SK-N-MC (cell line): ENCODE data around the gene ARV1.
"Not testable (repeated sequence)": the region's sequence is repeated elsewhere in the genome, so short reads cannot be mapped to it uniquely, and the experiment has no call there.

Source experiments
- DNase-seq: peaks from one replicate; pipeline ENCODE4 v3.0.0-alpha.2; 2011; ENCODE audit warnings: low read depth, low spot score
- H3K27ac ChIP-seq: fragments of 200-600 bp; sonication (generic); 2 replicates; pipeline ENCODE4 v1.5.1; 2016; ENCODE audit warnings: mixed run types
- H3K36me3 ChIP-seq: fragments of 200-600 bp; sonication (generic); 2 replicates; pipeline ENCODE4 v1.6.1; 2017; ENCODE audit warnings: antibody characterized with exemption, low read length, mixed read lengths; ENCODE audit not compliant: insufficient read depth
- H3K4me3 ChIP-seq: fragments of 200-600 bp; sonication (generic); 2 replicates; pipeline ENCODE4 v1.5.1; 2016
- H3K9ac ChIP-seq: fragments of 200-600 bp; sonication (generic); 2 replicates; pipeline ENCODE4 v1.8.0; 2017; ENCODE audit warnings: mixed run types, mixed read lengths; ENCODE audit not compliant: insufficient read length
- H3K9me3 ChIP-seq: fragments of 200-600 bp; sonication (generic); 2 replicates; pipeline ENCODE4 v1.6.1; 2017; ENCODE audit warnings: low read depth, mild to moderate bottlenecking, antibody characterized with exemption, low read length, moderate library complexity, mixed read lengths
- EZH2 ChIP-seq: fragments of 200-600 bp; sonication (generic); IDR thresholded peaks from one replicate; pipeline ENCODE4 v1.6.1; 2017; ENCODE audit warnings: antibody characterized with exemption
- FOXP2 ChIP-seq: optimal IDR thresholded peaks from 2 replicates; pipeline ENCODE3; 2011; ENCODE audit warnings: mild to moderate bottlenecking, moderate library complexity; ENCODE audit not compliant: insufficient read depth; ENCODE audit errors: extremely low read length, control extremely low read depth
- POLR2AphosphoS5 ChIP-seq: IDR thresholded peaks from 2 replicates; pipeline ENCODE4 v1.6.1; 2012; ENCODE audit warnings: mild to moderate bottlenecking, low read depth, low read length, borderline replicate concordance

The ARV1 gene

GRCh38 chr1:231028682-231029081 lies 49.8 kb downstream of the ARV1 start:
- H3K9ac ChIP-seq = no peak overlapping the region
- no peak overlapping the region for H3K4me3 ChIP-seq
- H3K9me3 ChIP-seq = no peaks in the 10 kb centered on the region
- no peaks in the 10 kb centered on the region for H3K36me3 ChIP-seq
- TF ChIP-seq POLR2AphosphoS5 (no peak), EZH2 (no peak), FOXP2 (no peak)
- no peak for DNase-seq
- H3K27ac ChIP-seq = no peak overlapping the region

- H3K9me3 ChIP-seq, DNase-seq, H3K36me3 ChIP-seq, H3K9ac ChIP-seq, H3K4me3 ChIP-seq, H3K27ac ChIP-seq: not testable (repeated sequence)
Measured at GRCh38 chr1:231029247-231029646, 50.4 kb downstream of the ARV1 start.

GRCh38 chr1:231029841-231030240 lies 50.9 kb downstream of the ARV1 start:
- no peaks in the 10 kb centered on the region for H3K36me3 ChIP-seq
- no peak overlapping the region for H3K9ac ChIP-seq
- H3K9me3 ChIP-seq = no peaks in the 10 kb centered on the region
- TF ChIP-seq EZH2 (no peak), FOXP2 (no peak), POLR2AphosphoS5 (no peak)
- no peak overlapping the region for H3K27ac ChIP-seq
- H3K4me3 ChIP-seq = no peak overlapping the region
- no peak for DNase-seq

- no peak overlapping the region for H3K9ac ChIP-seq
- no peak; the same call in none of the 2 replicates for TF ChIP-seq POLR2AphosphoS5
- no peak for TF ChIP-seq FOXP2
- no peak for TF ChIP-seq EZH2
- peak; percentile 57 for DNase-seq
Measured at GRCh38 chr1:231032963-231033362, 54.1 kb downstream of the ARV1 start.

GRCh38 chr1:231035799-231036198 lies 56.9 kb downstream of the ARV1 start:
- no peak overlapping the region for H3K9ac ChIP-seq
- H3K4me3 ChIP-seq = no peak overlapping the region
- no peaks in the 10 kb centered on the region for H3K9me3 ChIP-seq
- TF ChIP-seq POLR2AphosphoS5 (no peak), FOXP2 (no peak), EZH2 (no peak)
- H3K36me3 ChIP-seq = no peaks in the 10 kb centered on the region
- H3K27ac ChIP-seq = no peak overlapping the region
- no peak for DNase-seq

More at GRCh38 chr1:231032963-231033362, 54.1 kb downstream of the ARV1 start:
- Histone ChIP-seq H3K9me3 (no peaks in the 10 kb centered on the region), H3K4me3 (no peak overlapping the region), H3K36me3 (no peaks in the 10 kb centered on the region), H3K27ac (no peak overlapping the region)

- Histone ChIP-seq H3K9me3 (no peaks in the 10 kb centered on the region), H3K9ac (no peak overlapping the region), H3K4me3 (no peak overlapping the region), H3K27ac (no peak overlapping the region), H3K36me3 (no peaks in the 10 kb centered on the region)
- no peak for DNase-seq
- TF ChIP-seq POLR2AphosphoS5 (no peak), FOXP2 (no peak), EZH2 (no peak)
Measured at GRCh38 chr1:231036416-231036815, 57.5 kb downstream of the ARV1 start.

GRCh38 chr1:231037585-231038517 lies 59.0 kb downstream of the ARV1 start:
- H3K27ac ChIP-seq = no peak overlapping the region
- no peak overlapping the region for H3K9ac ChIP-seq
- H3K36me3 ChIP-seq = no peaks in the 10 kb centered on the region
- H3K9me3 ChIP-seq = no peaks in the 10 kb centered on the region
- TF ChIP-seq POLR2AphosphoS5 (no peak), EZH2 (no peak), FOXP2 (peak; percentile 69)
- no peak for DNase-seq
- peak overlapping the region; percentile 88 for H3K4me3 ChIP-seq

- 0 out of 2 replicates have a peak, but pooled peaks cover 4% of the 10 kb centered on the region for H3K9me3 ChIP-seq
- H3K4me3 ChIP-seq = peak overlapping the region; percentile 88
- H3K27ac ChIP-seq = no peak overlapping the region
- H3K36me3 ChIP-seq = no peaks in the 10 kb centered on the region
- TF ChIP-seq POLR2AphosphoS5 (no peak), FOXP2 (no peak), EZH2 (no peak)
- DNase-seq = no peak
- peak overlapping the region; percentile 81 for H3K9ac ChIP-seq
Measured at GRCh38 chr1:231039161-231040018, 60.5 kb downstream of the ARV1 start.
